Common myeloid progenitor, CD34-positive (primary cell): Measurements from ENCODE around the gene PTPRD.

ENCODE experiments used
- CTCF ChIA-PET: fragments of 350-600 bp; sonication (Branson Sonifier 250); formaldehyde crosslinking; loops from one replicate; lab custom pipeline; 2021; ENCODE audit warnings: antibody characterized with exemption; lab: Charles Lee
- POLR2A ChIA-PET: fragments of 350-600 bp; sonication (Branson Sonifier 250); formaldehyde crosslinking; loops from one replicate; lab custom pipeline; 2021; ENCODE audit warnings: antibody characterized with exemption; lab: Charles Lee
- DNase-seq, 3 donors: peaks; one replicate each; pipeline versions ENCODE4 v3.0.0 to v3.0.0-alpha.2; 2013
- H3K27ac ChIP-seq, 2 experiments: 1 replicate in 1 of 2; 2 replicates in 1 of 2; pipeline ENCODE4 v1.7.0; 2013; ENCODE audit warnings: inconsistent platforms in 2 of 2, low read length in 2 of 2, mild to moderate bottlenecking in 2 of 2, low read depth in 1 of 2, moderate library complexity in 1 of 2; ENCODE audit not compliant: severe bottlenecking in 2 of 2, insufficient read depth in 1 of 2, poor library complexity in 1 of 2
- H3K27me3 ChIP-seq, 5 experiments: replicated peaks in 2 of 5; 1 replicate in 3 of 5; 2 replicates in 2 of 5; pipeline versions ENCODE4 v1.6.1 to v1.7.0; 2013; ENCODE audit warnings: low read length in 4 of 5, mild to moderate bottlenecking in 2 of 5, moderate library complexity in 2 of 5, inconsistent platforms in 1 of 5; ENCODE audit not compliant: insufficient read depth in 5 of 5, control insufficient read depth in 4 of 5
- H3K36me3 ChIP-seq, 4 experiments: 1 replicate in 2 of 4; 2 replicates in 2 of 4; pipeline versions ENCODE4 v1.6.1 to v1.7.0; 2013; ENCODE audit warnings: low read length in 3 of 4, control low read depth in 1 of 4, mild to moderate bottlenecking in 1 of 4; ENCODE audit not compliant: control insufficient read depth in 4 of 4, insufficient read depth in 4 of 4
- H3K4me1 ChIP-seq, 4 experiments: 1 replicate in 3 of 4; 2 replicates in 1 of 4; pipeline versions ENCODE4 v1.6.1 to v1.7.1; 2013; ENCODE audit warnings: low read length in 3 of 4, mild to moderate bottlenecking in 3 of 4, control low read depth in 1 of 4, inconsistent platforms in 1 of 4, moderate library complexity in 1 of 4; ENCODE audit not compliant: control insufficient read depth in 4 of 4, insufficient read depth in 4 of 4; ENCODE audit errors: control extremely low read depth in 1 of 4
- H3K4me3 ChIP-seq, 7 experiments: 1 replicate in 4 of 7; 2 replicates in 3 of 7; pipeline versions ENCODE4 v1.5.1 to v1.7.0; 2013; ENCODE audit warnings: mild to moderate bottlenecking in 7 of 7, low read length in 6 of 7, moderate library complexity in 6 of 7, inconsistent platforms in 2 of 7, low read depth in 2 of 7, control low read depth in 1 of 7; ENCODE audit not compliant: insufficient read depth in 4 of 7, control insufficient read depth in 1 of 7; ENCODE audit errors: extremely low read depth in 1 of 7
- H3K9me3 ChIP-seq, 5 experiments: 1 replicate in 4 of 5; 2 replicates in 1 of 5; pipeline versions ENCODE4 v1.6.1 to v1.7.1; 2013; ENCODE audit warnings: low read length in 4 of 5, mild to moderate bottlenecking in 2 of 5, inconsistent platforms in 1 of 5, low read depth in 1 of 5, moderate library complexity in 1 of 5; ENCODE audit not compliant: control insufficient read depth in 4 of 5, insufficient read depth in 2 of 5; ENCODE audit errors: control extremely low read depth in 1 of 5
- WGBS: methylation state at CpG from one replicate; pipeline ENCODE4 v1.1.5; 2013; ENCODE audit not compliant: insufficient coverage; 5-methylcytosine and 5-hydroxymethylcytosine counted together

The PTPRD gene

DNA sequence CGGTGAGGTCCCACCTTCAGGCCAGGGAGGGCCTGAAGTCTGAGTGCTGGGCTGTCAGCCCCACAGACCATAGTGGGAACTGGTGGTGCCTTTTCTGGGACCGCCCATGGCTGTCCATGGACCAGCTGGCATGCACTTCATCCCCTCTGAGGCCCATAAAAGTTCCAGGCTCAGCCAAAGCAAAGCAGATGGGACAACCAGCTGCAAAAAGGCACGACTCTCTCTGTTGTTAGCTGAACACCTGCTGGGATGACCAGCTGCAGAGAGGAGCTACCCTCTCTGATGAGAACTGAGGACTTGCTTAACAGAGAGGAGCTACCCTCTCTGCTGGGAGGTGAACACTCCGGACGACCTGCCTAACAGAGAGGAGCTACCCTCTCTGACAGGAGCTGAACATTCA lies 1968.9 kb downstream of the PTPRD start:
- Histone ChIP-seq H3K4me1 (peaks cover 5 to 14% (median 12%) of the 10 kb centered on the region in 4 experiments), H3K27ac (no peak overlapping the region), H3K36me3 (no peaks in the 10 kb centered on the region), H3K27me3 (no peaks in the 10 kb centered on the region), H3K4me3 (no peak overlapping the region), H3K9me3 (no peaks in the 10 kb centered on the region)
- 100% methylated on average over 4 of the region's 5 CpGs for WGBS
- no peak for DNase-seq
- ChIA-PET POLR2A (no interaction called here), CTCF (interaction anchor here (1.4 to 1.8 kb wide), 2 partner anchors 13 to 17 kb away, joined by 3 to 4 read pairs; no protein-coding TSS in a partner anchor)

DNA sequence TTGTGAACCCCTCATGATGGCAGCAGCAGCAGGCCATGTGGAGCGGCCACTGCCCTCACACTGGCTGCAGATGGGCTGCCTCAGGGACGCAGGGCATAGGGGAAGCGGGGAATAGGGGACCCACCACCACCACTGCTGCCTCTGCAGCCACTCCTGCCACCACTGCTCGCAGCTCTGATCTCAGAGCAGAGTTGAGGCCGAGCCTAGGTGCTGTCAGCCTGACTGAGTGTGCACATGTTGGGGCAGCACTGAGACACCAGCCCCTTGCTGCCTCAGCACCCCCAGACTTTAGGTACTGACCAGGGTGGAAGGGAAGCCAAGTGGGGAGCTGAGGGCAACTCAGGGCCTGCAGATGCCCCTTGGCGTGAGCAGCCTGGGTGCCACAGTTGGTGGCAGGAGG lies 1969.3 kb downstream of the PTPRD start:
- no peaks in the 10 kb centered on the region for H3K27me3 ChIP-seq
- H3K27ac ChIP-seq = no peak overlapping the region
- no peak overlapping the region for H3K4me3 ChIP-seq
- no peaks in the 10 kb centered on the region for H3K36me3 ChIP-seq
- peaks cover 5 to 9% (median 8%) of the 10 kb centered on the region in 4 experiments for H3K4me1 ChIP-seq
- ChIA-PET POLR2A (no interaction called here), CTCF (interaction anchor here (0.7 to 1.8 kb wide), 3 partner anchors 12 to 114 kb away, joined by 3 to 4 read pairs (median 3); no protein-coding TSS in a partner anchor)
- DNase-seq = no peak
- no peaks in the 10 kb centered on the region for H3K9me3 ChIP-seq
- WGBS = 100% methylated on average over 5 of the region's 6 CpGs

DNA sequence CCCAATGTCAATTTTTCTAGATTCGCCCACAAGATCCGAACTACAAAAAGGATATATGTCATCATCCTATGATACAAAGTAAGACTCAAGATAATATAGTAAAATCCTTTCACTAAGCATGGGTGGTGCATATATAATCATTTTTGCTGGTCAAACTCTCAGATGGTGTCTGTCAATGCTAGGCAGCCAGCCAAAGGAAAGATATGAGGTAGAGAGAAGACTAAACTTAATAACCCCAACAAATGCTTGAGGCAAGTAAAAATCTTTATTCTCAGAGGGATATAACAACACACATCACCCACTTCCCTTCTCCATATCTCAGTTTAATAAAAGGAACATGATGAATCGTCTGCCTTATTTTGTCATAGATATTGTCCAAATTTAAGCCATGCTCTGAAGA lies 1972.0 kb downstream of the PTPRD start:
- WGBS = no CpG with 5 or more reads among the region's 3 CpGs
- H3K9me3 ChIP-seq = no peaks in the 10 kb centered on the region
- no peaks in the 10 kb centered on the region for H3K27me3 ChIP-seq
- no peaks in the 10 kb centered on the region for H3K36me3 ChIP-seq
- H3K27ac ChIP-seq = no peak overlapping the region
- DNase-seq = no peak
- ChIA-PET CTCF (interaction anchor here (1.1 to 1.3 kb wide), 2 partner anchors 10 to 26 kb away, joined by 3 to 4 read pairs; no protein-coding TSS in a partner anchor), POLR2A (no interaction called here)
- H3K4me3 ChIP-seq = no peak overlapping the region
- no peaks in the 10 kb centered on the region for H3K4me1 ChIP-seq

DNA sequence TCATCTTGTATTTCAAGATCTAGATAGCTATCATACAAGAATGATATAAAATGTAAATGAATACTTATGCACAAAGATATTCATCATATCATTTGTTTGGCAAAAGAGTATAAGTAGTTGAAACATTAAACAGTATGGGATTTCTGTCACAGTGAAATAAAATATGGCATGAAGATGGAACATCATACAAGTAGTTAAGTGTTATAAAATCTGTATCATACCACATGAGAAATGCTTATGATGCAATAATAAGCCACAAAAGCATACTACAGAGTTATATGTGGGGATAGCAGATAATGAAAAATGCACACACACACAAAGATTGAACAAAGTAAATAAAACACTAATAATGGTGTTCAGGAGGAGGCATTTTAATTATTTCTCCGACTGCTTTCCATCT lies 1975.2 kb downstream of the PTPRD start:
- H3K27ac ChIP-seq = no peak overlapping the region
- peaks cover 0 to 2% (median 0%) of the 10 kb centered on the region in 4 experiments for H3K36me3 ChIP-seq
- WGBS = no CpG with 5 or more reads among the region's 1 CpG
- ChIA-PET CTCF (no interaction called here), POLR2A (no interaction called here)
- H3K4me1 ChIP-seq = peaks cover 0 to 7% (median 1%) of the 10 kb centered on the region in 4 experiments
- H3K4me3 ChIP-seq = no peak overlapping the region
- no peaks in the 10 kb centered on the region for H3K27me3 ChIP-seq
- DNase-seq = no peak
- no peaks in the 10 kb centered on the region for H3K9me3 ChIP-seq

DNA sequence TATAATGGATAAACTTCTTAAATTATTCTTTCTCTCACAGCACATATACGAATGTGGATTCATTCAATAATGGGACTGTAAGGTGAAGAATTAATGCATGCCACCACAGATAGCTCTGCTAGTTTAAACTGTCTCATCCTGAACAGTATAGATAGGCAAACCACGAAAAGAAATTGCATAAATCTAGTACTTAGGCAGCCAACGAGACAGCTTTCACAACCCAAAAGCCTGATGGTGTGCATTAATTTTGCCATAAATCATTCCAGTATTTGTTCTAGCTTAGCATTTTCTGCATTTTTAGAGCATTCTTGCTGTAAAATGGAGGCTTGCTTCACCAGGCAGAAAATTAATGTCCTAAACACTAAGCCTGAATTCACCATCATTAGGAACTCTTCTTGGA lies 1979.0 kb downstream of the PTPRD start:
- Histone ChIP-seq H3K27ac (no peak overlapping the region), H3K4me3 (no peak overlapping the region), H3K9me3 (no peaks in the 10 kb centered on the region), H3K27me3 (no peaks in the 10 kb centered on the region), H3K4me1 (peaks cover 0 to 12% (median 1%) of the 10 kb centered on the region in 4 experiments), H3K36me3 (peaks cover 0 to 2% (median 0%) of the 10 kb centered on the region in 4 experiments)
- POLR2A ChIA-PET = no interaction called here
- 0% methylated on average over 2 of the region's 3 CpGs for WGBS
- CTCF ChIA-PET = interaction anchor here (1.2 kb wide), 1 partner anchor 18 kb away, joined by 3 read pairs; no protein-coding TSS in a partner anchor
- peak; percentile 30 to 82 (median 67) for DNase-seq

DNA sequence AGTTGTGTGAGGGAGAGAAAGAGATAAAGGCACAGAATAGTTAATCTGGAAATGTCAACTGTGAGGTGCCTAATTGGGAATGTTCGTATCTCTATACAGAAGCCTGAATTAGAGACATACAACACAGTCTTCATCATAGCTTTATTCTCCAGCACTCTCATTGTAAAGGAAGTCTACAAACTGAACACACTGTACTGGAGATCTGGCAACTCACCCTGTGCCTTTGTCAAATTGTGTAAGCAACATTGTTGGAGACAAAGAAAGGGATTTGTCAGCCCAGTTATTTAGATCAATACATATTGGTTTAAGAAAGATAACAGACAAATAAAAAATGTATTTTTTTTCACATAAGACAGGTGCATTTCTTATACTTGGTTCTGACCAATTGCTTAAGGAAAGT lies 1980.3 kb downstream of the PTPRD start:
- CTCF ChIA-PET = no interaction called here

DNA sequence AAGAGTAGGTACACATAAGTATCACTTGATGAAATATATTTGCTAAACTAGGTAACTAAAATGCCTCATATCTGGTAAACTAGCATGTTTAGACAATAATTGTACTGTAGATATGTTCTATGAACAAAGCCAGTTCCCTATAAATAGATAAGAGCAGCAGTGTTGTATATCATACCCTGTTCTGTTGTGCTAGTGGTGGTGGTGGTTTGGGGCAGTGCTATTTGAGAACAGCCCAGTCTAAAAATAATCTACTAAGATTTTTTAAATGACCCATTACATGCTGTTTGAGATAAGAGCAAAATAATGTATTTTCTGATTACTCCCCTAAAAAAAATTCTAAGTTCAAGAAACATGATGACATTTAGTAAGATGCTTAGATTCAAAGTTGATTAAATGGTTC lies 1984.0 kb downstream of the PTPRD start:
- Histone ChIP-seq H3K4me1 (peaks cover 0 to 8% (median 0%) of the 10 kb centered on the region in 4 experiments), H3K36me3 (peaks cover 0 to 2% (median 0%) of the 10 kb centered on the region in 4 experiments), H3K9me3 (no peaks in the 10 kb centered on the region), H3K4me3 (no peak overlapping the region), H3K27me3 (no peaks in the 10 kb centered on the region), H3K27ac (no peak overlapping the region)
- ChIA-PET POLR2A (no interaction called here), CTCF (no interaction called here)
- no peak for DNase-seq

More for the DNA sequence above, 1980.3 kb downstream of the PTPRD start:
- no peak overlapping the region for H3K27ac ChIP-seq
- H3K4me1 ChIP-seq = peaks cover 0 to 12% (median 1%) of the 10 kb centered on the region in 4 experiments
- no peak overlapping the region for H3K4me3 ChIP-seq
- no peak for DNase-seq
- peaks cover 0 to 2% (median 0%) of the 10 kb centered on the region in 4 experiments for H3K36me3 ChIP-seq
- H3K9me3 ChIP-seq = no peaks in the 10 kb centered on the region
- no peaks in the 10 kb centered on the region for H3K27me3 ChIP-seq
- no CpG with 5 or more reads among the region's 1 CpG for WGBS
- POLR2A ChIA-PET = no interaction called here
